OCI-LY1 (cell line): ENCODE measurements around the gene SLC39A12.

Experiments used
- H2AFZ ChIP-seq: fragments of 200-600 bp; sonication (generic), shearing (Covaris generic); 2 replicates; pipeline ENCODE4 v1.6.0; 2014; ENCODE audit warnings: antibody characterized with exemption, mild to moderate bottlenecking, low read length
- H3F3A ChIP-seq: fragments of 200-600 bp; sonication (generic), shearing (Covaris generic); 2 replicates; pipeline ENCODE4 v1.6.0; 2014; ENCODE audit warnings: mild to moderate bottlenecking, antibody characterized with exemption, low read length, moderate library complexity; ENCODE audit not compliant: insufficient read depth
- H3K27ac ChIP-seq: fragments of 200-600 bp; sonication (generic); 2 replicates; pipeline ENCODE4 v1.5.1; 2014; ENCODE audit warnings: low read length, mixed run types, mild to moderate bottlenecking, low read depth; ENCODE audit not compliant: poor library complexity, severe bottlenecking
- H3K27me3 ChIP-seq: fragments of 200-600 bp; sonication (generic); 2 replicates; pipeline ENCODE4 v1.6.0; 2014; ENCODE audit warnings: antibody characterized with exemption, mild to moderate bottlenecking, low read length, moderate library complexity; ENCODE audit not compliant: insufficient read depth
- H3K36me3 ChIP-seq: fragments of 200-600 bp; sonication (generic); 2 replicates; pipeline ENCODE4 v1.6.1; 2014; ENCODE audit warnings: mild to moderate bottlenecking, antibody characterized with exemption, low read length, moderate library complexity, mixed read lengths; ENCODE audit not compliant: insufficient read depth
- H3K4me1 ChIP-seq: fragments of 200-600 bp; sonication (generic); 2 replicates; pipeline ENCODE4 v1.5.1; 2014; ENCODE audit warnings: mild to moderate bottlenecking, low read length, moderate library complexity; ENCODE audit not compliant: insufficient read depth, severe bottlenecking
- H3K4me2 ChIP-seq: fragments of 200-600 bp; sonication (generic), shearing (Covaris generic); 2 replicates; pipeline ENCODE4 v1.6.1; 2014; ENCODE audit warnings: low read length
- H3K4me3 ChIP-seq: fragments of 200-600 bp; sonication (generic); 2 replicates; pipeline ENCODE4 v1.5.1; 2014; ENCODE audit warnings: low read length, low read depth, mild to moderate bottlenecking, mixed read lengths; ENCODE audit not compliant: poor library complexity, severe bottlenecking
- H3K79me2 ChIP-seq: fragments of 200-600 bp; shearing (Covaris generic); 2 replicates; pipeline ENCODE4 v1.6.1; 2016; ENCODE audit warnings: mixed run types, low read length, mixed read lengths; ENCODE audit not compliant: insufficient read depth
- H3K9ac ChIP-seq: fragments of 200-600 bp; sonication (generic), shearing (Covaris generic); 2 replicates; pipeline ENCODE4 v1.6.1; 2014; ENCODE audit warnings: mild to moderate bottlenecking, low read length, mixed read lengths
- H3K9me2 ChIP-seq: fragments of 200-600 bp; sonication (generic), shearing (Covaris generic); 2 replicates; pipeline ENCODE4 v1.6.1; 2014; ENCODE audit warnings: low read depth, mild to moderate bottlenecking, low read length, mixed read lengths
- H3K9me3 ChIP-seq: fragments of 200-600 bp; shearing (Covaris generic); 2 replicates; pipeline ENCODE4 v1.6.1; 2014; ENCODE audit warnings: low read length, mixed read lengths
- H4K20me1 ChIP-seq: fragments of 200-600 bp; sonication (generic), shearing (Covaris generic); 2 replicates; pipeline ENCODE4 v1.6.0; 2016; ENCODE audit warnings: mild to moderate bottlenecking, low read length; ENCODE audit not compliant: insufficient read depth
- CTCF ChIP-seq: fragments of 200-600 bp; sonication (generic), shearing (Covaris generic); IDR thresholded peaks from 2 replicates; pipeline ENCODE4 v1.5.1; 2017; ENCODE audit warnings: mild to moderate bottlenecking, antibody characterized with exemption, low read length, moderate library complexity, mixed read lengths
- EZH2 ChIP-seq: fragments of 200-600 bp; sonication (generic), shearing (Covaris generic); IDR thresholded peaks from 2 replicates; pipeline ENCODE4 v1.8.0; 2017; ENCODE audit warnings: borderline replicate concordance, mixed run types, mild to moderate bottlenecking, antibody characterized with exemption, low read length, moderate library complexity, mixed read lengths

The SLC39A12 gene

GRCh38 chr10:17954861-17955260 is 3.1 kb downstream of the SLC39A12 start:
- Histone ChIP-seq H2AFZ (no peak overlapping the region), H3K27ac (no peak overlapping the region), H3K9ac (no peak overlapping the region), H3K4me2 (no peak overlapping the region), H3K27me3 (no peaks in the 10 kb centered on the region), H3K36me3 (no peaks in the 10 kb centered on the region), H3K4me1 (no peaks in the 10 kb centered on the region), H3K4me3 (no peak overlapping the region), H3K9me3 (no peaks in the 10 kb centered on the region), H4K20me1 (no peaks in the 10 kb centered on the region), H3F3A (no peaks in the 10 kb centered on the region), H3K79me2 (no peaks in the 10 kb centered on the region), H3K9me2 (no peaks in the 10 kb centered on the region)
- TF ChIP-seq CTCF (no peak), EZH2 (no peak)

- H3K4me2 ChIP-seq, result no peak overlapping the region
- H3K9ac ChIP-seq, result no peak overlapping the region
- no peak overlapping the region for H3K4me3 ChIP-seq
- H3K27ac ChIP-seq, result no peak overlapping the region
- no peaks in the 10 kb centered on the region for H3K9me3 ChIP-seq
- H2AFZ ChIP-seq, result no peak overlapping the region
- no peaks in the 10 kb centered on the region for H3K9me2 ChIP-seq
- no peaks in the 10 kb centered on the region for H3F3A ChIP-seq
- H3K4me1 ChIP-seq, result no peaks in the 10 kb centered on the region
- no peaks in the 10 kb centered on the region for H4K20me1 ChIP-seq
- no peaks in the 10 kb centered on the region for H3K79me2 ChIP-seq
- no peaks in the 10 kb centered on the region for H3K36me3 ChIP-seq
- no peak for TF ChIP-seq EZH2
- no peaks in the 10 kb centered on the region for H3K27me3 ChIP-seq
Observed at GRCh38 chr10:17958049-17958448, 6.3 kb downstream of the SLC39A12 start.

GRCh38 chr10:17959870-17960269 is 8.2 kb downstream of the SLC39A12 start:
- Histone ChIP-seq H3K4me1 (no peaks in the 10 kb centered on the region), H3K36me3 (no peaks in the 10 kb centered on the region), H2AFZ (no peak overlapping the region), H4K20me1 (no peaks in the 10 kb centered on the region), H3K9ac (no peak overlapping the region), H3K27me3 (no peaks in the 10 kb centered on the region), H3K4me2 (no peak overlapping the region), H3F3A (no peaks in the 10 kb centered on the region), H3K4me3 (no peak overlapping the region), H3K9me2 (no peaks in the 10 kb centered on the region), H3K27ac (no peak overlapping the region), H3K9me3 (no peaks in the 10 kb centered on the region), H3K79me2 (no peaks in the 10 kb centered on the region)
- no peak for TF ChIP-seq CTCF
- no peak for TF ChIP-seq EZH2

- Histone ChIP-seq H3K4me1 (no peaks in the 10 kb centered on the region), H3K36me3 (no peaks in the 10 kb centered on the region), H3K9ac (no peak overlapping the region), H3K4me2 (no peak overlapping the region), H3K9me2 (no peaks in the 10 kb centered on the region), H3F3A (no peaks in the 10 kb centered on the region), H3K4me3 (no peak overlapping the region), H3K27me3 (no peaks in the 10 kb centered on the region), H3K9me3 (no peaks in the 10 kb centered on the region), H2AFZ (no peak overlapping the region), H3K27ac (no peak overlapping the region), H4K20me1 (no peaks in the 10 kb centered on the region), H3K79me2 (no peaks in the 10 kb centered on the region)
- TF ChIP-seq CTCF (no peak), EZH2 (no peak)
Observed at GRCh38 chr10:17961551-17962422, 10.1 kb downstream of the SLC39A12 start.
